ENCODE data around the gene ESAM.
"Not testable (repeated sequence)": the region's sequence is repeated elsewhere in the genome, so short reads cannot be mapped to it uniquely, and the experiment has no call there.

Gene ESAM

GRCh38 chr11:124762105-124762623, at the start of gene ESAM:
TSS of gene ESAM (minus strand) at chr11:124762290. CDS start at chr11:124762154, 136 bp downstream.
- peak; percentile 46 for DNase-seq

GRCh38 chr11:124811399-124812125, 49.5 kb upstream of the ESAM start:
- no peak for DNase-seq

GRCh38 chr11:124807660-124808270, 45.7 kb upstream of the ESAM start:
- DNase-seq: no peak

GRCh38 chr11:124807201-124807600, 45.1 kb upstream of the ESAM start:
- DNase-seq: no peak

- DNase-seq: no peak
These were observed 42.8 kb upstream of the ESAM start for GRCh38 chr11:124804884-124805283.

- DNase-seq: no peak
These were observed 39.7 kb upstream of the ESAM start for GRCh38 chr11:124801636-124802312.

- no peak for DNase-seq
These were observed 38.9 kb upstream of the ESAM start for GRCh38 chr11:124801014-124801413.

GRCh38 chr11:124800226-124800929, 38.3 kb upstream of the ESAM start, which contains the start of gene MSANTD2:
TSS of gene MSANTD2 (minus strand) at chr11:124800406. CDS start at chr11:124800380, 26 bp downstream.
- DNase-seq: peak; percentile 83

GRCh38 chr11:124799348-124800225, 37.5 kb upstream of the ESAM start:
- DNase-seq: peak; percentile 40

- no peak for DNase-seq
These were observed 36.9 kb upstream of the ESAM start for GRCh38 chr11:124798991-124799347.

- no peak for DNase-seq
These were observed 34.2 kb upstream of the ESAM start for GRCh38 chr11:124796312-124796711.

GRCh38 chr11:124793466-124794278, 31.6 kb upstream of the ESAM start:
- DNase-seq: peak; percentile 42

- no peak for DNase-seq
These were observed 29.7 kb upstream of the ESAM start for GRCh38 chr11:124791626-124792341.

GRCh38 chr11:124788521-124788920, 26.4 kb upstream of the ESAM start:
- DNase-seq: no peak

GRCh38 chr11:124784051-124784450, 22.0 kb upstream of the ESAM start:
- DNase-seq: no peak

- DNase-seq: no peak
These were observed 20.9 kb upstream of the ESAM start for GRCh38 chr11:124783002-124783401.

GRCh38 chr11:124779568-124779967, 17.5 kb upstream of the ESAM start:
- no peak for DNase-seq

- DNase-seq: no peak
These were observed 16.2 kb upstream of the ESAM start for GRCh38 chr11:124778281-124778680.

GRCh38 chr11:124776865-124777645, 15.0 kb upstream of the ESAM start:
- DNase-seq: no peak

- not testable (repeated sequence) for DNase-seq
These were observed 8.9 kb upstream of the ESAM start for GRCh38 chr11:124770959-124771358.

Measured in NCI-H146 (cell line).